Neural cell (in vitro differentiated cells): ENCODE data around the gene SDK2.

Experiments
- CTCF ChIP-seq: fragments of 450-650 bp; IDR thresholded peaks from 2 replicates; pipeline ENCODE4 v1.5.1; 2014; ENCODE audit warnings: antibody characterized with exemption, mild to moderate bottlenecking, moderate library complexity; ENCODE audit not compliant: poor library complexity, severe bottlenecking
- EP300 ChIP-seq: fragments of 450-650 bp; conservative IDR thresholded peaks from 2 replicates; pipeline ENCODE4 v1.6.1; 2014; ENCODE audit warnings: antibody characterized with exemption, mild to moderate bottlenecking, moderate library complexity; ENCODE audit not compliant: poor library complexity, severe bottlenecking
- EZH2 ChIP-seq: fragments of 200-600, 300-800 bp; shearing (Covaris generic), sonication (generic); IDR thresholded peaks from 2 replicates; pipeline ENCODE4 v1.6.1; 2014; ENCODE audit warnings: antibody characterized with exemption, low read length, borderline replicate concordance, mild to moderate bottlenecking; ENCODE audit not compliant: insufficient read depth, poor library complexity, severe bottlenecking
- MXI1 ChIP-seq: fragments of 450-650 bp; conservative IDR thresholded peaks from 2 replicates; pipeline ENCODE4 v1.6.1; 2014; ENCODE audit warnings: antibody characterized with exemption, mild to moderate bottlenecking; ENCODE audit not compliant: poor library complexity, severe bottlenecking
- POLR2AphosphoS5 ChIP-seq: IDR thresholded peaks from 2 replicates; pipeline ENCODE4 v1.6.1; 2012
- RAD21 ChIP-seq: fragments of 450-650 bp; conservative IDR thresholded peaks from 2 replicates; pipeline ENCODE4 v1.6.1; 2014; ENCODE audit warnings: antibody characterized with exemption, mild to moderate bottlenecking, moderate library complexity
- REST ChIP-seq: IDR thresholded peaks from 2 replicates; pipeline ENCODE4 v1.6.1; 2012; ENCODE audit warnings: borderline replicate concordance
- SMC3 ChIP-seq: fragments of 450-650 bp; conservative IDR thresholded peaks from 2 replicates; pipeline ENCODE4 v1.6.1; 2014; ENCODE audit warnings: antibody characterized with exemption, mild to moderate bottlenecking, moderate library complexity; ENCODE audit not compliant: poor library complexity
- TAF1 ChIP-seq: IDR thresholded peaks from 2 replicates; pipeline ENCODE4 v1.6.1; 2012; ENCODE audit warnings: low read depth

- TF ChIP-seq POLR2AphosphoS5 (no peak), CTCF (no peak), RAD21 (no peak), EZH2 (no peak), REST (no peak), EP300 (no peak), MXI1 (no peak), SMC3 (no peak), TAF1 (no peak)
Measured at GRCh38 chr17:73582821-73583220, 61.4 kb downstream of the SDK2 start.
